MM.1S (cell line): ENCODE measurements around the gene FAM114A1.

Experiments used
- DNase-seq: peaks from one replicate; pipeline ENCODE4 v3.0.0-alpha.2; 2015
- H2AFZ ChIP-seq: fragments of 300-600 bp; sonication (generic); 2 replicates; pipeline ENCODE4 v1.6.0; 2016; ENCODE audit warnings: antibody characterized with exemption, low read length
- H3F3A ChIP-seq: fragments of 300-600 bp; sonication (generic); 2 replicates; pipeline ENCODE4 v1.6.1; 2016; ENCODE audit warnings: mild to moderate bottlenecking, antibody characterized with exemption, low read length, moderate library complexity, mixed read lengths; ENCODE audit not compliant: insufficient read depth
- H3K27ac ChIP-seq: fragments of 300-600 bp; sonication (generic); 2 replicates; pipeline ENCODE4 v1.5.1; 2016; ENCODE audit warnings: mild to moderate bottlenecking, low read length
- H3K27me3 ChIP-seq: fragments of 300-600 bp; sonication (generic); replicated peaks from 2 replicates; pipeline ENCODE4 v1.6.0; 2016; ENCODE audit warnings: low read length; ENCODE audit not compliant: insufficient read depth
- H3K36me3 ChIP-seq: fragments of 300-600 bp; sonication (generic); replicated peaks from 2 replicates; pipeline ENCODE4 v1.6.1; 2016; ENCODE audit warnings: mild to moderate bottlenecking, low read length, mixed read lengths; ENCODE audit not compliant: insufficient read depth
- H3K4me1 ChIP-seq: fragments of 300-600 bp; sonication (generic); 2 replicates; pipeline ENCODE4 v1.6.1; 2016; ENCODE audit warnings: low read length, mixed read lengths
- H3K4me2 ChIP-seq: fragments of 300-600 bp; sonication (generic); 2 replicates; pipeline ENCODE4 v1.6.0; 2016; ENCODE audit warnings: low read depth, low read length
- H3K4me3 ChIP-seq: fragments of 300-600 bp; sonication (generic); 2 replicates; pipeline ENCODE4 v1.5.1; 2016; ENCODE audit warnings: low read length, mixed read lengths
- H3K79me2 ChIP-seq: fragments of 300-600 bp; sonication (generic); 2 replicates; pipeline ENCODE4 v1.6.1; 2016; ENCODE audit warnings: mixed run types, low read length, mixed read lengths
- H3K9ac ChIP-seq: fragments of 300-600 bp; sonication (generic); 2 replicates; pipeline ENCODE4 v1.6.1; 2016; ENCODE audit warnings: low read length, mixed read lengths
- H3K9me2 ChIP-seq: fragments of 300-600 bp; sonication (generic); replicated peaks from 2 replicates; pipeline ENCODE4 v1.6.1; 2016; ENCODE audit warnings: mild to moderate bottlenecking, low read length, mixed read lengths; ENCODE audit not compliant: insufficient read depth
- H3K9me3 ChIP-seq: fragments of 300-600 bp; sonication (generic); replicated peaks from 2 replicates; pipeline ENCODE4 v1.6.1; 2016; ENCODE audit warnings: mild to moderate bottlenecking, low read length, mixed read lengths; ENCODE audit not compliant: insufficient read depth
- H4K20me1 ChIP-seq: fragments of 300-600 bp; sonication (generic); 2 replicates; pipeline ENCODE4 v1.6.1; 2016; ENCODE audit warnings: mild to moderate bottlenecking, low read length, moderate library complexity, mixed read lengths; ENCODE audit not compliant: insufficient read depth
- CTCF ChIP-seq: fragments of 300-600 bp; sonication (generic); IDR thresholded peaks from 2 replicates; pipeline ENCODE4 v1.5.1; 2016; ENCODE audit warnings: antibody characterized with exemption, low read length, mixed read lengths
- EZH2 ChIP-seq: fragments of 300-600 bp; sonication (generic); optimal IDR thresholded peaks from 2 replicates; pipeline ENCODE3; 2017; ENCODE audit warnings: low read depth, mild to moderate bottlenecking, antibody characterized with exemption, low read length, mixed read lengths
- EZH2phosphoT487 ChIP-seq: fragments of 300-600 bp; sonication (generic); IDR thresholded peaks from 2 replicates; pipeline ENCODE4 v1.6.1; 2018; ENCODE audit warnings: antibody characterized with exemption, low read length

FAM114A1 gene

GRCh38 chr4:38856524-38857337, 10.9 kb upstream of the FAM114A1 start, which contains the start of gene TLR6:
TLR6 (minus strand) TSS chr4:38856817; CDS start chr4:38829473, 27,344 bp downstream.
- Histone ChIP-seq H3F3A (peaks cover 25% of the 10 kb centered on the region; the same call in 1 of the 2 replicates), H3K27ac (peak within 1 kb of the TSS; percentile 64; the same call in 1 of the 2 replicates), H3K9me2 (no peaks in the 10 kb centered on the region), H3K4me1 (peaks cover 24% of the 10 kb centered on the region), H3K27me3 (no peaks in the 10 kb centered on the region), H3K9me3 (no peaks in the 10 kb centered on the region), H3K4me2 (peak within 1 kb of the TSS; percentile 68), H3K4me3 (peak within 1 kb of the TSS; percentile 51), H2AFZ (peak within 1 kb of the TSS; percentile 61), H4K20me1 (no peaks in the 10 kb centered on the region), H3K36me3 (no peaks in the 10 kb centered on the region), H3K79me2 (peaks cover 15% of the 10 kb centered on the region), H3K9ac (peak within 1 kb of the TSS; percentile 62)
- TF ChIP-seq EZH2phosphoT487: no peak
- peak; percentile 76 for TF ChIP-seq CTCF
- DNase-seq: peak; percentile 91

- Histone ChIP-seq H3K36me3 (no peaks in the 10 kb centered on the region), H3K27me3 (no peaks in the 10 kb centered on the region), H3K4me1 (peaks cover 24% of the 10 kb centered on the region), H3K4me2 (peak overlapping the region; percentile 68), H3K27ac (peak overlapping the region; percentile 64; the same call in 1 of the 2 replicates), H2AFZ (peak overlapping the region; percentile 61), H4K20me1 (no peaks in the 10 kb centered on the region), H3K9me2 (no peaks in the 10 kb centered on the region), H3K4me3 (peak overlapping the region; percentile 51; the same call in 1 of the 2 replicates), H3K9ac (peak overlapping the region; percentile 62; the same call in 1 of the 2 replicates), H3F3A (peaks cover 25% of the 10 kb centered on the region; the same call in 1 of the 2 replicates), H3K79me2 (peaks cover 15% of the 10 kb centered on the region), H3K9me3 (no peaks in the 10 kb centered on the region)
- TF ChIP-seq CTCF (no peak), EZH2 (no peak), EZH2phosphoT487 (no peak)
- DNase-seq: peak; percentile 36
These were observed 10.1 kb upstream of the FAM114A1 start for GRCh38 chr4:38857354-38858096.

- Histone ChIP-seq H3K4me3 (peak overlapping the region; percentile 51; the same call in 1 of the 2 replicates), H3K4me2 (peak overlapping the region; percentile 68), H3K9me2 (no peaks in the 10 kb centered on the region)
These were observed 9.5 kb upstream of the FAM114A1 start for GRCh38 chr4:38858097-38858420.

More at GRCh38 chr4:38858097-38858420, 9.5 kb upstream of the FAM114A1 start:
- Histone ChIP-seq H3K27me3 (no peaks in the 10 kb centered on the region), H3K36me3 (no peaks in the 10 kb centered on the region), H3K9me3 (no peaks in the 10 kb centered on the region), H3K79me2 (peaks cover 15% of the 10 kb centered on the region), H3K27ac (peak overlapping the region; percentile 64; the same call in 1 of the 2 replicates), H4K20me1 (no peaks in the 10 kb centered on the region), H3K9ac (peak overlapping the region; percentile 62; the same call in 1 of the 2 replicates), H3F3A (peaks cover 25% of the 10 kb centered on the region; the same call in 1 of the 2 replicates), H3K4me1 (peaks cover 24% of the 10 kb centered on the region), H2AFZ (peak overlapping the region; percentile 61)
- TF ChIP-seq EZH2phosphoT487: no peak
- TF ChIP-seq CTCF: no peak
- TF ChIP-seq EZH2: no peak
- no peak for DNase-seq
